Left ventricle myocardium superior (tissue), 1 donor: Measurements from ENCODE around the gene ANKRD2. TPM values are rescaled to one million over a fixed set of nuclear protein-coding genes. Genes with fewer than 3 reads are reported as not detected.
"Not testable (repeated sequence)": the region's sequence is repeated elsewhere in the genome, so short reads cannot be mapped to it uniquely, and the experiment has no call there.

Experiments used
- ATAC-seq: fragments of 200-7000 bp; cut with Tn5 transposase; one replicate; pipeline ENCODE4 v1.9.1; 2020; ENCODE audit warnings: mild to moderate bottlenecking, moderate library complexity
- DNase-seq: peaks from one replicate; pipeline ENCODE4 v3.0.0-alpha.2; 2020
- intact Hi-C: fragments of 100-400 bp; cut with micrococcal nuclease; formaldehyde crosslinking; loops from one replicate; pipeline ENCODE4 v1.11.0; 2022
- total RNA-seq: library from RNA; stranded (reverse); fragmentation: NEBNext Ultra II Directional; extraction: Animal tissue kit (Norgen Biotek cat#: 25700); gene quantifications from one replicate; pipeline ENCODE4 v1.2.1, GENCODE V29; 2021
- donor health status: DM: no; HTN: yes; CAD: no; lungs with severe emphysema.

Gene ANKRD2
- total RNA-seq, 1 donor from 2014 or later, result 318 TPM

- DNase-seq, result peak; percentile 77
- intact Hi-C loops, result no loop called here
- peak; percentile 86 for ATAC-seq
Measured at GRCh38 chr10:97543025-97543546, 29.5 kb upstream of the ANKRD2 start.

- intact Hi-C loops, result no loop called here
- ATAC-seq, result no peak
Measured at GRCh38 chr10:97546456-97547270, 25.9 kb upstream of the ANKRD2 start.

GRCh38 chr10:97547271-97547600 is 25.3 kb upstream of the ANKRD2 start:
- DNase-seq (no peak), ATAC-seq (no peak)
- intact Hi-C loops, result no loop called here

More at GRCh38 chr10:97546456-97547270, 25.9 kb upstream of the ANKRD2 start:
- no peak for DNase-seq

DNA sequence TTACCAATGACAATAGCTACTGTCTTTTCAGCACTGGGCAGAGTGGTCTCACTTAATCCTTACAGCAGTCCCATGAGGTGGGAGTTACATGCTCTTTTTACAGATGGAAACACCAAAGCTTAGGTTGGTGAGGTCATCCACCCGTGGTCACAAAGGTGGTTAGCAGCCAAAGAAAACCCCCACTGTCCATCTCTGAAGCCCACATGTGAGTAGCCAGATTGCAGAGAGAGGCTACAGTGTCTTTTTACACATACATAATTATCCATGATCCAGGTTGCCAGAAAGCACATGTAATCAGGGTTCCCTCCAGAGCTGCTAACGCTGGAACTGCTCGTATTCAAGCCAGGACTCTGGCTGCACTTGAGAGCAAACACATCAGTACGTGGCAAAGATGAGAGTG is 24.6 kb upstream of the ANKRD2 start:
- intact Hi-C loops, result no loop called here
- DNase-seq (no peak), ATAC-seq (peak; percentile 55)

- no peak for DNase-seq
- intact Hi-C loops, result no loop called here
- ATAC-seq, result no peak
Measured at GRCh38 chr10:97548828-97549455, 23.6 kb upstream of the ANKRD2 start.

GRCh38 chr10:97549587-97550322 is 22.8 kb upstream of the ANKRD2 start:
- intact Hi-C loops, result loop anchor here (5.0 kb wide), 1 partner anchor 87 kb away; no protein-coding TSS in a partner anchor
- peak; percentile 55 for ATAC-seq
- peak; percentile 64 for DNase-seq

DNA sequence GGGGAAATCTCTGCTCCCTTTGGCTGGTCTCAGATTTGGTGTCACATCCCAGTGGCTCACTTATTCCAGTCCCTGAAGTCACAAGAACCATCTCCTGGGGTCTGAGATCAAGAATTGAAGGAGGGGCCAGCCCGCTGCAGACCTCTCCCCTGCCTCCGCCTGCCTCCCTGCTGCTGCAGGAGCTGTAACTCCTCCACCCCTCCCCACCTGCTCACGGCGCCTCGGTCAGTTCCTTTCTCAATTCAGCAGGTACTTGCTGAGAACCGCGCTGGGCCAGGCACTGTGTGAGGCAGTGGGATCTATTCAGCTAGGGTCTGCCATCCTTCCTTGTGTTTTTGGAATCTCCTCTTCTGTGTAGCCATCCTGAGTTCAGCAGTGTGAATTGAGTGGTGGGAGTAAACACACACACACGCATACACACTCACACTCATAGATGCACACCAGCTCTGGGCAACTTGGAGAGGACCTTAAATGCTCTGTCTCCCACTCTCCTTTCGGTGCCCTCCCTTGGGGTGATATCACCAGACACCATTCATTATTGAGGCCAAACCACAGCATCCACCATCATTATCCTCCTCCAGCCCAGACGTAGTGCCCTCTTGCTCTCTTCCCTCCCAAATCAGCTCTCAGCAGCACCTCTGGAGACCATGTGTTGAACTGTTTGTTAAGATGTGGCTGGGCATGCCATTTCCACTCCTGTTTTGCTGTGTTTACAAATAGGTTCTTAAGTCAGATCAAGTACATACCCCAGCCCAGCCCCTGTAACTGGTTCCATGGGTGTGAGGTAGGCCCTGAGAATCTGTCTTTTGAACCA is 22.0 kb upstream of the ANKRD2 start:
- intact Hi-C loops, result loop anchor here (5.0 kb wide), 1 partner anchor 88 kb away; no protein-coding TSS in a partner anchor
- ATAC-seq, result no peak
- no peak for DNase-seq

- DNase-seq, result no peak
- intact Hi-C loops, result loop anchor here (5.0 kb wide), 1 partner anchor 89 kb away; no protein-coding TSS in a partner anchor
- no peak for ATAC-seq
Measured at GRCh38 chr10:97551271-97551670, 21.3 kb upstream of the ANKRD2 start.

DNA sequence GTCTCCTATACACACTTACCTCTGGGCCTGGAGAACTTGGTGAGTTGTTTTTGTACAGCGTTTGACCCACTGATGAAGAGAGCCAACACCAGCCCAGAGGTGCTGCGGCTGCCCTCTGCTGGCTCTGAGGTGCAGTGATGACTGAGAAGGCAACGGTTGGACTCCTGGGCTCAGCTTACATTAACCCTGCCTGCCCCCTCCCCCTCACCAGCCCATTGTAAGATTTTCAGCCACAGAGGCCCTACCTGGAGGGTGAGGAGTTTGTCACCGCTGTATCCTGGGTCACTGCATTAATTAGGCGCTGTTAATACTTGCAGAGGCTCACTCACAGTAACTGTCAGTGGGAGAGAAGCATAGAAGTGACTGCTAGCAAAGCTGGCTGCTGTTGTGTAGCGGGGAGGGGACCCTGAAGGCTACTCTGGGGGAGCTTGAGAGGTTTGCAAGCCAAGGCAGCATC is 19.0 kb upstream of the ANKRD2 start:
- ATAC-seq (peak; percentile 92), DNase-seq (peak; percentile 88)
- intact Hi-C loops, result loop anchor here (5.0 kb wide), 1 partner anchor 91 kb away; no protein-coding TSS in a partner anchor

DNA sequence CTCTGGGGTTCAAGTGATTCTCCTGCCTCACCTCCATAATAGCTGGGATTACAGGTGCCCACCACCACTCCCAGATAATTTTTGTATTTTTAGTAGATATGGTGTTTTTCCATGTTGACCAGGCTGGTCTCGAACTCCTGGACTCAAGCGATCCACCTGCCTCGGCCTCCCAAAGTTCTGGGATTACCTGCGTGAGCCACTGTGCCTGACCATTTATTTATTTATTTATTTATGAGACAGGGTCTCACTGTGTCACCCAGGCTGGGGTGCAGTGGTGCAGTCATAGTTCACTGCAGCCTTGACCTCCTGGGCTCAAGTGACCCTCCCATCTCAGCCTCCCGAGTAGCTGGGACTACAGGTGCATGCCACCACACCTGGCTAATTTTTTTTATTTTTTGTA is 18.2 kb upstream of the ANKRD2 start:
- intact Hi-C loops, result loop anchor here (5.0 kb wide), 1 partner anchor 92 kb away; no protein-coding TSS in a partner anchor
- not testable (repeated sequence) for DNase-seq, ATAC-seq

DNA sequence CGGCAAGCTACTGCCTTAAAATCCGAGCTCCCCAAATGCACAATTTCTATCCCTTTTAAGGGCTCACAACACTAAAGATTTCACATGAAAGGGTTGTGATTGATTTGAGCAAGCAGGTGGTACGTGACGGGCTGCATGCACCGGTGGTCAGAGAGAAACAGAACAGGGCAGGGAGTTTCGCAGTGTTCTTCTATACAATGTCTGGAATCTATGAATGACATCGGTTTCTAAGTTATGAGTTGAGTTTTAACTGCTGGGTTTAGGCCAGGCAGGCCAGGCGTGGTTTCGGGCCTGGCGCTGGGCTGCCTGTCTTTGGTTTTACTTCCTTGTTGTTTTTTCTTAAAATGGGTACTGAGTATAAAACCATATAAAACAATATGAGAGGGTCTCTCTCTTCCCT is 17.0 kb upstream of the ANKRD2 start:
- ATAC-seq, intact Hi-C loops: not testable (repeated sequence)

DNA sequence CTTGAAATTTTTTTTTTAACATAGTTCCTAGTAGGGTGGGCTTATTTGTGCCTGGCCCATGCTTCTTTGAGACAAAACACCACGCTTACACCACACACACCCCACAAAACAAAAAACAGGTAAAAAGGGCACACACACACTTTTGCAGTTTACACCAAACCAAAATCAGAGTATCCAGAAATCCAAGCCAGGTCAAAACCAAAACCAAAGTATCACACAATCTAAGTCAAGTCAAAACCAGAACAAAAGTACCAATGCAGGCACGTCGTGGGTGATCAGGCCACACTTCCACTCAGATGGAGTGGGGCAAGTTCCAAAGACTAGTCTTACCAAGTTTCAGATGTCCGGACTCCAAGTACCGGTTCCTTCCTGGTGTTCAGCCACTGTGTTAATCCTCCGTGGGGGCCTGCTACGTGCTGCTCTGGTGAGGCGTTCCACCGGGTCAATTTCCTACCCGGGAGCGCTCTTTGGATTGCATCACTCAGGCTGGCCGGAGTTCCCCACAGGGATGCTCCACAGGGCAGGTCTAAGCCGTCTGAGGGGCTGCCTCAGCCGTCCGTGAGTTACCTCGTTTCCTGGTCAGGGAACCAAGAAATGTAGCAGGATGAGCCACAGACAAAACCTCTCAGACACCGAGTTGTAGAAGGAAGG is 11.7 kb upstream of the ANKRD2 start:
- DNase-seq, result peak; percentile 60
- ATAC-seq, result peak; percentile 60
- intact Hi-C loops, result not testable (repeated sequence)

More for the DNA sequence above, 17.0 kb upstream of the ANKRD2 start:
- not testable (repeated sequence) for DNase-seq

DNA sequence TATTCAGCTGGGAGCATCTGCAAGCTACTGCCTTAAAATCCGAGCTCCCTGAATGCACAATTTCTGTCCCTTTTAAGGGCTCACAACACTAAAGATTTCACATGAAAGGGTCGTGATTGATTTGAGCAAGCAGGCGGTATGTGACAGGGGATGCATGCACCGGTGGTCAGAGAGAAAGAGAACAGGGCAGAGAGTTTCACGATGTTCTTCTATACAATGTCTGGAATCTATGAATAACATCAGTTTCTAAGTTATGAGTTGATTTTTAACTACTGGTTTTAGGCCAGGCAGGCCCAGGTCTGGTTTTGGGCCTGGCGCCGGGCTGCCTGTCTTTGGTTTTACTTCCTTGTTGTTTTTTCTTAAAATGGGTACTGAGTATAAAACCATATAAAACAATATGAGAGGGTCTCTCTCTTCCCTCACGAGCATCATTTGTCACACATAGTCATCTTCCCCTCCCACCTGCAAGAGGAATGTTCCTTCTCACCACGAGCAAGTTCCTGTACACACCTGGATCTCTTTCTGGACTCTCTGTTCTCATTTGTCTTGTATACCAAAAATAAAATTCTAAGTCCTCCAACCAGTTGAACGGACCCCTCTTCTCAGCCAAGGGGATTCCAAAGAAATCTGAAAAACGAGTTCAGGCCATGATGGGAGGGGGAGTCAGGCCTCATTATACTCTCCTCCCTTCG is 11.0 kb upstream of the ANKRD2 start:
- intact Hi-C loops, DNase-seq, ATAC-seq: not testable (repeated sequence)

DNA sequence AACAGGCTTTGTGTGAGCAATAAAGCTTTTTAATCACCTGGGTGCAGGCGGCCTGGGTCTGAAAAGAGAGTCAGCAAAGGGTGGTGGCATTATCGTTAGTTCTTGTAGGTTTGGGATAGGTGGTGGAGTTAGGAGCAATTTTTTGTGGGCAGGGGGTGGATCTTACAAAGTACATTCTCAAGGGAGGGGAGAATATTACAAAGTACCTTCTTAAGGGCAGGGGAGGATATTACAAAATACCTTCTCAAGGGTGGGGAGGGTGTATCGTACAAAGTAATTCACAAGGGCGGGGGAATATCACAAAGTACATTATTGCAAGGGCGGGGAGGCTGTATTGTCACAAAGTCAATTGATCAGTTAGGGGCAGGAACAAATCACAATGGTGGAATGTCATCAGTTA is 10.2 kb upstream of the ANKRD2 start:
- ATAC-seq, intact Hi-C loops, DNase-seq: not testable (repeated sequence)

DNA sequence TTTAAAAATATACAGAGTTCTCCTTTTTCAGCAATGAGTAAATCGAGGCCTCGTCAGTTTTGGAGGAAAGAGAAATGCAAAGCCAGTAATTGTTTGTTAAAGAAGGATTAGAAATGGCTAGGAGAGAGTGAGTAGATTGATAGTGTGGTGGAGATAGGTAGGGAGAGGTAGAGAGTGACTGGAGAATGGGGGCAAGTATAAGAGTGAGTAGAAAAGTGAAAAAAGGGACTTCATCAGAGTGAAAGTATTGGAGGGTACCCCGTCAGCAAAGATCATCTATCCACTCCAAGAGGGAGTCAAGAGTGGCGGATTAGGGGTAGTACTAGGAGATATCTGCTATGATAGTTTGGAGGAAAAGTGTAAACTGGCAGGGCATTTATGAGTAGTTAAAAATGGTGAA is 9.2 kb upstream of the ANKRD2 start:
- intact Hi-C loops, result no loop called here
- ATAC-seq (no peak), DNase-seq (no peak)

- ATAC-seq (no peak), DNase-seq (no peak)
- intact Hi-C loops, result no loop called here
Measured at GRCh38 chr10:97564776-97565175, 7.8 kb upstream of the ANKRD2 start.

DNA sequence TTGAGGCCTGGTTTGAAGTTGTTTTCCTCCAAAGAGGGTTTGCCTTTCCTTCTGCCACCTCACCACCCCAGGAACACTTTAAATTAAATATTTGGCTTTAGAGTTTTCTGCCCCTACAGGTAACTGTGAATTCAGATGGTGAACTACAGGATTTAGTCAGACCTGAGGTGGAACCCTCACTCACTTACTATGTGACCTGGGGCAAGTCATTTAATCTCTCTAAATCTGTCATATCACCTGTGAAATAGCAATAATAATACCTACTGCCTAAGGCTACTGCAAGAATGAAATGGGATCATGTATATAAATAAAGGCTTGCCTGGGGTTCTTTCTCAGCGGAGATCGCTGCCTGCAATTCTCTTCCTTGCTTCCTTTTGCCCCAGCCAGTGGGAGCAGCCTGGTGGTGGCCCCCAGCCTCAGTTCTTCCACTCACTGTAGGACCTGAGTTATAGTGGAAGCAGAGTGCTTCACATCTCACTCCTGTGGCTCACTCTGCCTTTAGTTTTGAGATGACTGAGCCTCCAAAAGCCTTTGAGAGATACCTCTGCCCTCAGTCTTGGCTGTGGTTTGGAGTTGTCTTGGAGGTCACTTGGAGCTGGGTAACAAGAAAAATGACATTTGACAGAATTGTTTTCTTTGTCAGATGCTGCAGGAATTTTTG is 6.1 kb upstream of the ANKRD2 start:
- DNase-seq (no peak), ATAC-seq (no peak)
- intact Hi-C loops, result no loop called here
